Activated T-cell treated with anti-CD3 and anti-CD28 coated beads, Interleukin-2, amount 50 U/mL, for 24 hours (primary cell): ENCODE results near the gene EPN2.

ENCODE experiments used
- DNase-seq: peaks from one replicate; pipeline ENCODE4 v3.0.0-alpha.2; 2020
- H3K27ac Mint-ChIP-seq: 2 replicates; pipeline ENCODE4 v1.8.0; 2020; ENCODE audit warnings: mild to moderate bottlenecking, mixed read lengths
- H3K27me3 Mint-ChIP-seq: 2 replicates; pipeline ENCODE4 v1.8.0; 2020; ENCODE audit warnings: mixed read lengths
- H3K36me3 Mint-ChIP-seq: 2 replicates; pipeline ENCODE4 v1.8.0; 2020; ENCODE audit warnings: low read depth, mixed read lengths
- H3K4me1 Mint-ChIP-seq: 2 replicates; pipeline ENCODE4 v1.8.0; 2020; ENCODE audit warnings: low read depth, mixed read lengths
- H3K4me3 Mint-ChIP-seq: 2 replicates; pipeline ENCODE4 v1.8.0; 2020; ENCODE audit warnings: mild to moderate bottlenecking, moderate library complexity, mixed read lengths
- H3K9me3 Mint-ChIP-seq: 2 replicates; pipeline ENCODE4 v1.8.0; 2020; ENCODE audit warnings: mixed read lengths

EPN2 gene

GRCh38 chr17:19376811-19377210, 139.6 kb downstream of the EPN2 start:
- Mint-ChIP-seq H3K27me3 (no peaks in the 10 kb centered on the region), H3K36me3 (peaks cover 29% of the 10 kb centered on the region), H3K9me3 (no peaks in the 10 kb centered on the region), H3K4me3 (peak overlapping the region; percentile 95), H3K4me1 (peaks cover 23% of the 10 kb centered on the region), H3K27ac (peak overlapping the region; percentile 99)
- no peak for DNase-seq

GRCh38 chr17:19377602-19378415, 140.6 kb downstream of the EPN2 start:
- H3K4me3 Mint-ChIP-seq: peak overlapping the region; percentile 95
- peaks cover 17% of the 10 kb centered on the region for H3K4me1 Mint-ChIP-seq
- H3K9me3 Mint-ChIP-seq: no peaks in the 10 kb centered on the region
- peak overlapping the region; percentile 99 for H3K27ac Mint-ChIP-seq
- peaks cover 32% of the 10 kb centered on the region for H3K36me3 Mint-ChIP-seq
- DNase-seq: peak; percentile 96
- H3K27me3 Mint-ChIP-seq: no peaks in the 10 kb centered on the region

DNA sequence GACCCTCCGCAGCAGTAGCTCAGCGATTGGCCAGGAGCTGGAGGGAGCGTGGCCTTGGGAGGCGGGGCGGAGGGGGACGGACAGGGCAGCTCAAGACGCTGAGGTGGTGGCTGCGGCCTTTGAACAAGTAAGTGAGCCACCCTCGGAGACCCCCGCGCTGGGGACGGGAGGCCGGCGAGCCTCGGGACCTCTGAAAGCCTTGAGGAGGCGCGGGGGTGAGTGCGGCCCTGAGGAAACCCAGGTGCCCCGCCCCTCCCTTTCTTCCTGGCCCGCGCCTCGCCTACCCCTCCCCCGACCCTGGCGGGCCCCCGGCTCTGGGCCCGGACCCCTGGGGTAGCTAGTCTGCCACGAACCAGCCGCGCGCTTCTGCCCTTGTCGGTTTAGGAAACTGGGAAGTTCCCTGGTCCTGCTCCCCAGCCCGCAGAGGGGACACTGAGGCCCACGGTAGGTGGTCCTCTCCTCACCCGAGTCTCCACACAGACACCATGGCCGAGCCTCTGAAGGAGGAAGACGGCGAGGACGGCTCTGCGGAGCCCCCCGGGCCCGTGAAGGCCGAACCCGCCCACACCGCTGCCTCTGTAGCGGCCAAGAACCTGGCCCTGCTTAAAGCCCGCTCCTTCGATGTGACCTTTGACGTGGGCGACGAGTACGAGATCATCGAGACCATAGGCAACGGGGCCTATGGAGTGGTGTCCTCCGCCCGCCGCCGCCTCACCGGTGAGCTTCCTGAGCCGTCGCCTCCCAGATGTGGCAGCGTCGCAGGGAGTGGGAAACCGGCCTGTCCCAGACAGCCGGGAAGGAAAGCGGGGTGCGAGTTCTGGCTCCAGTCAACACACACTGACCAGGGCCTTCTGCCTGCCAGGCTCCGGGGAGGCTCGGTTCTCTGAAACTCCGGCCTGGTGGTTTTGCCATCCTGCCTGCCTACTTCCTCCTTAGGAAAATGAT, 141.5 kb downstream of the EPN2 start, which contains the start of gene MAPK7:
TSS of gene MAPK7 (plus strand) at position 83 of the 945 bp plus-strand sequence. CDS start at position 486, 403 bp downstream.
- peaks cover 36% of the 10 kb centered on the region for H3K36me3 Mint-ChIP-seq
- H3K27ac Mint-ChIP-seq: peak within 1 kb of the TSS; percentile 99
- H3K4me3 Mint-ChIP-seq: peak within 1 kb of the TSS; percentile 95
- DNase-seq: no peak
- H3K9me3 Mint-ChIP-seq: no peaks in the 10 kb centered on the region
- peaks cover 17% of the 10 kb centered on the region for H3K4me1 Mint-ChIP-seq
- H3K27me3 Mint-ChIP-seq: no peaks in the 10 kb centered on the region

GRCh38 chr17:19379361-19380065, 142.3 kb downstream of the EPN2 start:
- Mint-ChIP-seq H3K4me1 (peaks cover 16% of the 10 kb centered on the region), H3K27me3 (no peaks in the 10 kb centered on the region), H3K4me3 (peak overlapping the region; percentile 95), H3K27ac (peak overlapping the region; percentile 74), H3K36me3 (peaks cover 43% of the 10 kb centered on the region), H3K9me3 (no peaks in the 10 kb centered on the region)
- no peak for DNase-seq

GRCh38 chr17:19380481-19381301, 143.5 kb downstream of the EPN2 start:
- no peak overlapping the region for H3K27ac Mint-ChIP-seq
- no peaks in the 10 kb centered on the region for H3K27me3 Mint-ChIP-seq
- peaks cover 54% of the 10 kb centered on the region for H3K36me3 Mint-ChIP-seq
- peaks cover 14% of the 10 kb centered on the region for H3K4me1 Mint-ChIP-seq
- DNase-seq: peak; percentile 27
- no peaks in the 10 kb centered on the region for H3K9me3 Mint-ChIP-seq
- no peak overlapping the region for H3K4me3 Mint-ChIP-seq

DNA sequence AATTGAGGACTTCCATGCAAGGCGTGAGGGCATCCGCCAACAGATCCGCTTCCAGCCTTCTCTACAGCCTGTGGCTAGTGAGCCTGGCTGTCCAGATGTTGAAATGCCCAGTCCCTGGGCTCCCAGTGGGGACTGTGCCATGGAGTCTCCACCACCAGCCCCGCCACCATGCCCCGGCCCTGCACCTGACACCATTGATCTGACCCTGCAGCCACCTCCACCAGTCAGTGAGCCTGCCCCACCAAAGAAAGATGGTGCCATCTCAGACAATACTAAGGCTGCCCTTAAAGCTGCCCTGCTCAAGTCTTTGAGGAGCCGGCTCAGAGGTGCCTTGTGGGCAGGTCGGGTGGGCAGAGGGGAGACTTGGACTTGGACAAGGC, 144.2 kb downstream of the EPN2 start:
- no peaks in the 10 kb centered on the region for H3K9me3 Mint-ChIP-seq
- H3K36me3 Mint-ChIP-seq: peaks cover 54% of the 10 kb centered on the region
- no peak overlapping the region for H3K4me3 Mint-ChIP-seq
- no peaks in the 10 kb centered on the region for H3K27me3 Mint-ChIP-seq
- peaks cover 14% of the 10 kb centered on the region for H3K4me1 Mint-ChIP-seq
- DNase-seq: peak; percentile 19
- no peak overlapping the region for H3K27ac Mint-ChIP-seq

DNA sequence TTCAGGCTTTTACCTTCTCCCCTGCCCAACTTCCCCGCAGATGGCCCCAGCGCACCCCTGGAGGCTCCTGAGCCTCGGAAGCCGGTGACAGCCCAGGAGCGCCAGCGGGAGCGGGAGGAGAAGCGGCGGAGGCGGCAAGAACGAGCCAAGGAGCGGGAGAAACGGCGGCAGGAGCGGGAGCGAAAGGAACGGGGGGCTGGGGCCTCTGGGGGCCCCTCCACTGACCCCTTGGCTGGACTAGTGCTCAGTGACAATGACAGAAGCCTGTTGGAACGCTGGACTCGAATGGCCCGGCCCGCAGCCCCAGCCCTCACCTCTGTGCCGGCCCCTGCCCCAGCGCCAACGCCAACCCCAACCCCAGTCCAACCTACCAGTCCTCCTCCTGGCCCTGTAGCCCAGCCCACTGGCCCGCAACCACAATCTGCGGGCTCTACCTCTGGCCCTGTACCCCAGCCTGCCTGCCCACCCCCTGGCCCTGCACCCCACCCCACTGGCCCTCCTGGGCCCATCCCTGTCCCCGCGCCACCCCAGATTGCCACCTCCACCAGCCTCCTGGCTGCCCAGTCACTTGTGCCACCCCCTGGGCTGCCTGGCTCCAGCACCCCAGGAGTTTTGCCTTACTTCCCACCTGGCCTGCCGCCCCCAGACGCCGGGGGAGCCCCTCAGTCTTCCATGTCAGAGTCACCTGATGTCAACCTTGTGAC, 144.7 kb downstream of the EPN2 start:
- H3K27me3 Mint-ChIP-seq: no peaks in the 10 kb centered on the region
- H3K27ac Mint-ChIP-seq: no peak overlapping the region
- peak; percentile 23 for DNase-seq
- H3K4me1 Mint-ChIP-seq: peaks cover 14% of the 10 kb centered on the region
- no peaks in the 10 kb centered on the region for H3K9me3 Mint-ChIP-seq
- H3K4me3 Mint-ChIP-seq: no peak overlapping the region
- peaks cover 54% of the 10 kb centered on the region for H3K36me3 Mint-ChIP-seq

GRCh38 chr17:19382531-19383444, 145.6 kb downstream of the EPN2 start:
- DNase-seq: peak; percentile 11
- H3K36me3 Mint-ChIP-seq: peaks cover 49% of the 10 kb centered on the region
- H3K4me1 Mint-ChIP-seq: peaks cover 15% of the 10 kb centered on the region
- H3K4me3 Mint-ChIP-seq: no peak overlapping the region
- H3K9me3 Mint-ChIP-seq: no peaks in the 10 kb centered on the region
- H3K27ac Mint-ChIP-seq: no peak overlapping the region
- no peaks in the 10 kb centered on the region for H3K27me3 Mint-ChIP-seq

DNA sequence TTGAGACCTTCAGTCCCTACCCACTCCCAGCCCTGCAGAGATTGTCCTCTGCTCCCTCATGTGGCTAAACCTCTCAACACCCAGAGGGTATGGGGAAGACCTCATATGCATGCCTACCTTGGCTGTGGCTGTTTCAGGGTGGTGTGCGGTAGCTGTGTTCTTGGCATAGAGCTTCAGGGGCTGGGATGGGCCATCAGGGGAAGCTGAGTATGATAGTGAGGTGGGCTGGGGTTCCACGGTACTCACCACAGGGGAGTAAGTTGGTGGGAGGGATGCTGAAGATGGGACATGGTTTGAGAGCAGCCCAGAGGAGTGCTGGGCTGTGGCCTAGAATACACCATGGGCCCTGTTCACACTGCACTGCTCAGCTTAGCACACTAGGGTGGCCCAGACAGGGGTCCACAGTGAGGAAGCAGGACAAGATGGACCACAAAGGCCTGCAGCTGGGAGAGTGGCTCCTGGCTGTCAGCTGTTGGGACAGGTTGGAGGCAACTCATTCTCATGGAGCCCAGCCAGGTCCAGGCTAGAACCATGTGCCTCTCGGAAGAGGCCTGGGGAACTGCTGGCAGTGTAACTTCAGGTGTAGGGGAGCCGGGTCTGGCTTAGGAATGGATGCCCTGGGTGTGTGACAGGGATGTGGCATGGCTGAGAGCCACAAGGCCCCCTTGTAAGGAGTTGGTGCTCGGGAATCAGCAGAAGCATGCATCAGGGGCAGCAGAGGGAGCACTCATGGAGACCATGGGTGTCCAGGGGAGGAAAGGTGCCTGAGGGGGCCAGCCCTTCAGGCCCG, 146.7 kb downstream of the EPN2 start:
- no peaks in the 10 kb centered on the region for H3K9me3 Mint-ChIP-seq
- no peak overlapping the region for H3K4me3 Mint-ChIP-seq
- no peak overlapping the region for H3K27ac Mint-ChIP-seq

GRCh38 chr17:19384723-19385391, 147.7 kb downstream of the EPN2 start:
- Mint-ChIP-seq H3K36me3 (peaks cover 43% of the 10 kb centered on the region), H3K27ac (no peak overlapping the region), H3K9me3 (no peaks in the 10 kb centered on the region), H3K4me1 (peaks cover 9% of the 10 kb centered on the region), H3K27me3 (no peaks in the 10 kb centered on the region), H3K4me3 (no peak overlapping the region)
- peak; percentile 23 for DNase-seq

More for the DNA sequence above, 146.7 kb downstream of the EPN2 start:
- Mint-ChIP-seq H3K4me1 (peaks cover 12% of the 10 kb centered on the region), H3K36me3 (peaks cover 47% of the 10 kb centered on the region), H3K27me3 (no peaks in the 10 kb centered on the region)
- peak; percentile 16 for DNase-seq

DNA sequence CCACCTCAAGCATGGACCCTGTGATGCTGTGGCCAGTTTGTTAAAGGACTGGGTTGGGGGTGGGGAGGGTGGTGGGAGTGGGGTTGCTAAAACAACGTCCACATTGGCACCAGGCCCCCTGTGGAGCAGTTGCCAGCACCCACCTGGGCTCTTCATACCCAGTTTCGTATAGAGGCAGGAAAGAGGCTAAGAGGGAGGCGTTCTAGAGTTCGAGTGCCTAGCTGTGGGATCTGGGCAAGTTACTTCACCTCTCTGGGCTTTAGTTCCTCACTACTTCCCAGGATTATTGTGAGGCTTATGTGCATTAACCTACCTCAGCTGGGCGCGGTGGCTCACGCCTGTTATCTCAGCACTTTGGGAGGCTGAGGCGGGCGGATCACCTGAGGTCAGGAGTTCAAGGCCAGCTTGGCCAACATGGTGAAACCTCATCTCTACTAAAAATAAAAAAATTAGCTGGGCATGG, 148.4 kb downstream of the EPN2 start:
- DNase-seq: peak; percentile 22
- Mint-ChIP-seq H3K36me3 (peaks cover 36% of the 10 kb centered on the region), H3K27ac (no peak overlapping the region), H3K27me3 (no peaks in the 10 kb centered on the region), H3K4me1 (peaks cover 9% of the 10 kb centered on the region), H3K4me3 (no peak overlapping the region), H3K9me3 (no peaks in the 10 kb centered on the region)
